ENCODE measurements around the gene MYO16.

DNA sequence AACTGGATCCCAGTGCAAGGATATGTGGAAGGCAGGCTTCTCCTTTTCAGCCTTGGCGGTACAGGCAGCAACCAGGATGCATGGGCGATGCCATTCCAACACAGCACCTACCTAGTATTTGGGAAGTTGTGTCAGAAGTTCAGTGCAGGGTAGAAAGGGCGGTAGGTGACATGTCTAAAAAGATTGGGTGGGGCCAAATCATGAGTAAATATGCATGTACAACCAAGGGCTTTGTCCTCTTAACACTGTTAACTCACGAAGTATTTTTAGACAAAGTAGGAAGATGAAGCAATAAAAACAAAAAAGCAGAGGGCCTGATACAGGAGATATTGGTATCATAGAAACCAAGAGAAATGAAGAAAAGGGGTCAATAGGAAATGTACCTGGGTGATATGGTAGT lies 392.1 kb downstream of the MYO16 start:
- TF ChIP-seq, protein P1, sequence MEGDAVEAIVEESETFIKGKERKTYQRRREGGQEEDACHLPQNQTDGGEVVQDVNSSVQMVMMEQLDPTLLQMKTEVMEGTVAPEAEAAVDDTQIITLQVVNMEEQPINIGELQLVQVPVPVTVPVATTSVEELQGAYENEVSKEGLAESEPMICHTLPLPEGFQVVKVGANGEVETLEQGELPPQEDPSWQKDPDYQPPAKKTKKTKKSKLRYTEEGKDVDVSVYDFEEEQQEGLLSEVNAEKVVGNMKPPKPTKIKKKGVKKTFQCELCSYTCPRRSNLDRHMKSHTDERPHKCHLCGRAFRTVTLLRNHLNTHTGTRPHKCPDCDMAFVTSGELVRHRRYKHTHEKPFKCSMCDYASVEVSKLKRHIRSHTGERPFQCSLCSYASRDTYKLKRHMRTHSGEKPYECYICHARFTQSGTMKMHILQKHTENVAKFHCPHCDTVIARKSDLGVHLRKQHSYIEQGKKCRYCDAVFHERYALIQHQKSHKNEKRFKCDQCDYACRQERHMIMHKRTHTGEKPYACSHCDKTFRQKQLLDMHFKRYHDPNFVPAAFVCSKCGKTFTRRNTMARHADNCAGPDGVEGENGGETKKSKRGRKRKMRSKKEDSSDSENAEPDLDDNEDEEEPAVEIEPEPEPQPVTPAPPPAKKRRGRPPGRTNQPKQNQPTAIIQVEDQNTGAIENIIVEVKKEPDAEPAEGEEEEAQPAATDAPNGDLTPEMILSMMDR (conservative IDR thresholded peaks at IDR 0.05; ENCODE audit: low read depth, low read length) = no peak
- TF ChIP-seq, protein P2, sequence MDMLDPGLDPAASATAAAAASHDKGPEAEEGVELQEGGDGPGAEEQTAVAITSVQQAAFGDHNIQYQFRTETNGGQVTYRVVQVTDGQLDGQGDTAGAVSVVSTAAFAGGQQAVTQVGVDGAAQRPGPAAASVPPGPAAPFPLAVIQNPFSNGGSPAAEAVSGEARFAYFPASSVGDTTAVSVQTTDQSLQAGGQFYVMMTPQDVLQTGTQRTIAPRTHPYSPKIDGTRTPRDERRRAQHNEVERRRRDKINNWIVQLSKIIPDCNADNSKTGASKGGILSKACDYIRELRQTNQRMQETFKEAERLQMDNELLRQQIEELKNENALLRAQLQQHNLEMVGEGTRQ (IDR thresholded peaks at IDR 0.05; ENCODE audit: low read depth, low read length) = no peak
- no peak for TF ChIP-seq SMC3 (IDR thresholded peaks at IDR 0.05; ENCODE audit: low read depth, low read length)
- no peak for TF ChIP-seq MAFK (IDR thresholded peaks at IDR 0.05; ENCODE audit: low read depth, low read length)
